ENCODE results near the gene DCST2. TPM values are rescaled to one million over a fixed set of nuclear protein-coding genes. Genes with fewer than 3 reads are reported as not detected.

DCST2 gene
- total and polyA plus RNA-seq, 2 donors from 2014 or later, result 0.43 to 1.4 TPM

DNA sequence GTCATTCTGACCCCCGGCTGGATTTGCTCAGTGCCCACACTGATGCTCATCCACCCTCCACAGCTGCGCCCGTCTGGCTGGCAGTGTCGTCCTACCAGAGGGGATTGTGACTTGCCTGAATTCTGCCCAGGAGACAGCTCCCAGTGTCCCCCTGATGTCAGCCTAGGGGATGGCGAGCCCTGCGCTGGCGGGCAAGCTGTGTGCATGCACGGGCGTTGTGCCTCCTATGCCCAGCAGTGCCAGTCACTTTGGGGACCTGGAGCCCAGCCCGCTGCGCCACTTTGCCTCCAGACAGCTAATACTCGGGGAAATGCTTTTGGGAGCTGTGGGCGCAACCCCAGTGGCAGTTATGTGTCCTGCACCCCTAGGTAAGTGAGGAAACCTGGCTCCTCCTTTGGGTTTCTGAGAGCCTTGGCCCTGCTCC lies 24.2 kb upstream of the DCST2 start:
- intact Hi-C loops (cut with DNase I), result no loop called here
- Histone ChIP-seq H3K36me3 (ENCODE audit: control insufficient read depth in 2 of 3, insufficient read depth in 3 of 3, low read length in 3 of 3) (no peaks in the 10 kb centered on the region), H3K4me3 (ENCODE audit: low read length in 3 of 3) (no peak overlapping the region), H3K9ac (ENCODE audit: low read length in 3 of 3) (no peak overlapping the region), H3K27ac (ENCODE audit: low read depth in 2 of 2, low read length in 2 of 2) (no peak overlapping the region), H3K27me3 (ENCODE audit: control insufficient read depth, insufficient read depth, low read length) (no peaks in the 10 kb centered on the region), H3K4me1 (ENCODE audit: control insufficient read depth in 2 of 3, insufficient read depth in 2 of 3, low read depth in 1 of 3, low read length in 3 of 3) (peaks cover 0 to 10% (median 0%) of the 10 kb centered on the region in 3 donors), H3K9me3 (ENCODE audit: control insufficient read depth in 2 of 3, insufficient read depth in 1 of 3, low read length in 3 of 3) (no peaks in the 10 kb centered on the region)
- FAIRE-seq, result no peak
- DNase-seq, result peak in 1 of 5 donors; percentile 70
- TF ChIP-seq, protein P1, sequence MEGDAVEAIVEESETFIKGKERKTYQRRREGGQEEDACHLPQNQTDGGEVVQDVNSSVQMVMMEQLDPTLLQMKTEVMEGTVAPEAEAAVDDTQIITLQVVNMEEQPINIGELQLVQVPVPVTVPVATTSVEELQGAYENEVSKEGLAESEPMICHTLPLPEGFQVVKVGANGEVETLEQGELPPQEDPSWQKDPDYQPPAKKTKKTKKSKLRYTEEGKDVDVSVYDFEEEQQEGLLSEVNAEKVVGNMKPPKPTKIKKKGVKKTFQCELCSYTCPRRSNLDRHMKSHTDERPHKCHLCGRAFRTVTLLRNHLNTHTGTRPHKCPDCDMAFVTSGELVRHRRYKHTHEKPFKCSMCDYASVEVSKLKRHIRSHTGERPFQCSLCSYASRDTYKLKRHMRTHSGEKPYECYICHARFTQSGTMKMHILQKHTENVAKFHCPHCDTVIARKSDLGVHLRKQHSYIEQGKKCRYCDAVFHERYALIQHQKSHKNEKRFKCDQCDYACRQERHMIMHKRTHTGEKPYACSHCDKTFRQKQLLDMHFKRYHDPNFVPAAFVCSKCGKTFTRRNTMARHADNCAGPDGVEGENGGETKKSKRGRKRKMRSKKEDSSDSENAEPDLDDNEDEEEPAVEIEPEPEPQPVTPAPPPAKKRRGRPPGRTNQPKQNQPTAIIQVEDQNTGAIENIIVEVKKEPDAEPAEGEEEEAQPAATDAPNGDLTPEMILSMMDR (IDR thresholded peaks at IDR 0.05; ENCODE audit: borderline replicate concordance, extremely low read depth, insufficient read depth), result no peak

DNA sequence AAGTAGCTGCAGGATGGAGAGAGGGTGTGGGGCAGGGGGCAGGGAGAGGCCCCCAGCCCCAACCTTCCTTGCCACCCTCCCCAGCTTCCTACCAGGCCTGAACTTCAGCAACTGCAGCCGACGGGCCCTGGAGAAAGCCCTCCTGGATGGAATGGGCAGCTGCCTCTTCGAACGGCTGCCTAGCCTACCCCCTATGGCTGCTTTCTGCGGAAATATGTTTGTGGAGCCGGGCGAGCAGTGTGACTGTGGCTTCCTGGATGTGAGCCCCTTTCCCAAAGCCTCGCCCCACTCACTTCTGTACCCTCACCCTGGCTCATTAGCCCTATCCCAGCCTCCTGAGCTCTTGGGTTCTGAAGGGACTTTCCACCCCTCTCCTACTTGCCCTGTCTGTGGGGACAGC lies 23.5 kb upstream of the DCST2 start:
- no peak overlapping the region for H3K9ac ChIP-seq (ENCODE audit: low read length in 3 of 3)
- TF ChIP-seq, protein P1 (IDR thresholded peaks at IDR 0.05; ENCODE audit: borderline replicate concordance, extremely low read depth, insufficient read depth), result no peak
- peak in 1 of 5 donors; percentile 58 for DNase-seq
- no peak overlapping the region for H3K4me3 ChIP-seq (ENCODE audit: low read length in 3 of 3)
- intact Hi-C loops (cut with DNase I), result no loop called here
- no peak overlapping the region for H3K27ac ChIP-seq (ENCODE audit: low read depth in 2 of 2, low read length in 2 of 2)
- H3K9me3 ChIP-seq (ENCODE audit: control insufficient read depth in 2 of 3, insufficient read depth in 1 of 3, low read length in 3 of 3), result no peaks in the 10 kb centered on the region
- H3K27me3 ChIP-seq (ENCODE audit: control insufficient read depth, insufficient read depth, low read length), result no peaks in the 10 kb centered on the region
- peaks cover 0 to 9% (median 4%) of the 10 kb centered on the region in 3 donors for H3K4me1 ChIP-seq (ENCODE audit: control insufficient read depth in 2 of 3, insufficient read depth in 2 of 3, low read depth in 1 of 3, low read length in 3 of 3)
- FAIRE-seq, result no peak
- H3K36me3 ChIP-seq (ENCODE audit: control insufficient read depth in 2 of 3, insufficient read depth in 3 of 3, low read length in 3 of 3), result no peaks in the 10 kb centered on the region

DNA sequence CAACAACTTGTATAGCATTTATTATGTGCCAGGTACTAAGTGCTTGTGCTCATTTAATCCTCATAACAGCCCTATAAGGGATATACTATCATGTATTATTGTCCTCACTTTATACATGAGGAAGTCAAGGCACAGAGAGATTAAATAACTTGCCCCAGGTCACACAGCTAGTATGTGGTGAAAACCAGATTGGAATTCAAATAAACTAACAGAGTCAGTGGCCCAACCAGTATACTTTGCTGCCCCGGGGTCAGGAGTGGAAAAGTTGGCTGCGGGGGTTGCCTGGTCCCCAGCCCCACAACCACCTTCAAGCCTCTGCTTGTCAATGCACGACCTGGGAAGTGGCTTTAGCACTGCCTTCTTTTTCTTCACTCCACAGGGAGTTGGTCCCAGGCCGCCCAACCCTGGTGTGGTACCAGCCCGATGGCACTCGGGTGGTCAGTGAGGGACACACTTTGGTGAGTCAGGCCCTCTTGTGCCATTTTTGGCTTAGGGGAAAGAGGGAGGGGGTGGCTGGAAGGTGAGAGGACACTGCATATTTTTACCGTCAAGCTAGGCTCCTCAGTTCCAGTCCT lies 20.0 kb upstream of the DCST2 start:
- Histone ChIP-seq H3K27me3 (ENCODE audit: control insufficient read depth, insufficient read depth, low read length) (no peaks in the 10 kb centered on the region), H3K4me3 (ENCODE audit: low read length in 3 of 3) (no peak overlapping the region), H3K9ac (ENCODE audit: low read length in 3 of 3) (no peak overlapping the region), H3K4me1 (ENCODE audit: control insufficient read depth in 2 of 3, insufficient read depth in 2 of 3, low read depth in 1 of 3, low read length in 3 of 3) (peaks cover 0 to 16% (median 8%) of the 10 kb centered on the region in 3 donors), H3K36me3 (ENCODE audit: control insufficient read depth in 2 of 3, insufficient read depth in 3 of 3, low read length in 3 of 3) (no peaks in the 10 kb centered on the region), H3K9me3 (ENCODE audit: control insufficient read depth in 2 of 3, insufficient read depth in 1 of 3, low read length in 3 of 3) (no peaks in the 10 kb centered on the region), H3K27ac (ENCODE audit: low read depth in 2 of 2, low read length in 2 of 2) (no peak overlapping the region)
- FAIRE-seq, result no peak
- DNase-seq, result peak in 1 of 5 donors; percentile 53
- intact Hi-C loops (cut with DNase I), result no loop called here
- TF ChIP-seq, protein P1 (IDR thresholded peaks at IDR 0.05; ENCODE audit: borderline replicate concordance, extremely low read depth, insufficient read depth), result no peak
